Panc1 (cell line): ENCODE data around the gene ASAP2.

ENCODE experiments used
- CTCF ChIP-seq: fragments of 450-650 bp; IDR thresholded peaks from 2 replicates; pipeline ENCODE4 v1.5.1; 2017; ENCODE audit warnings: mild to moderate bottlenecking
- REST ChIP-seq, 2 experiments: IDR thresholded peaks; 2 replicates each; pipeline ENCODE4 v1.6.1; 2011 to 2012; ENCODE audit warnings: low read depth in 2 of 2, control low read depth in 1 of 2, low read length in 1 of 2, mild to moderate bottlenecking in 1 of 2, moderate library complexity in 1 of 2; ENCODE audit not compliant: insufficient read depth in 1 of 2

GRCh38 chr2:9347411-9347881 lies 140.8 kb downstream of the ASAP2 start:
- TF ChIP-seq CTCF (no peak), REST (IDR thresholded peaks at IDR 0.05; ENCODE audit: insufficient read depth in 1 of 2, low read depth in 2 of 2, low read length in 1 of 2) (no peak)
